VCaP (cell line): ENCODE data around the gene CZIB.
"Not testable (repeated sequence)": the region's sequence is repeated elsewhere in the genome, so short reads cannot be mapped to it uniquely, and the experiment has no call there.

Experiments used
- H3K27ac ChIP-seq: fragments of 450-650 bp; 2 replicates; pipeline ENCODE4 v1.5.1; 2017
- TF ChIP-seq, protein P1 (sequence below): fragments of 450-650 bp; conservative IDR thresholded peaks from 2 replicates; pipeline ENCODE4 v1.5.1; 2017; ENCODE audit warnings: mild to moderate bottlenecking, moderate library complexity

The CZIB gene

GRCh38 chr1:53186533-53186932 is 33.9 kb downstream of the CZIB start:
- H3K27ac ChIP-seq = no peak overlapping the region
- TF ChIP-seq, protein P1, sequence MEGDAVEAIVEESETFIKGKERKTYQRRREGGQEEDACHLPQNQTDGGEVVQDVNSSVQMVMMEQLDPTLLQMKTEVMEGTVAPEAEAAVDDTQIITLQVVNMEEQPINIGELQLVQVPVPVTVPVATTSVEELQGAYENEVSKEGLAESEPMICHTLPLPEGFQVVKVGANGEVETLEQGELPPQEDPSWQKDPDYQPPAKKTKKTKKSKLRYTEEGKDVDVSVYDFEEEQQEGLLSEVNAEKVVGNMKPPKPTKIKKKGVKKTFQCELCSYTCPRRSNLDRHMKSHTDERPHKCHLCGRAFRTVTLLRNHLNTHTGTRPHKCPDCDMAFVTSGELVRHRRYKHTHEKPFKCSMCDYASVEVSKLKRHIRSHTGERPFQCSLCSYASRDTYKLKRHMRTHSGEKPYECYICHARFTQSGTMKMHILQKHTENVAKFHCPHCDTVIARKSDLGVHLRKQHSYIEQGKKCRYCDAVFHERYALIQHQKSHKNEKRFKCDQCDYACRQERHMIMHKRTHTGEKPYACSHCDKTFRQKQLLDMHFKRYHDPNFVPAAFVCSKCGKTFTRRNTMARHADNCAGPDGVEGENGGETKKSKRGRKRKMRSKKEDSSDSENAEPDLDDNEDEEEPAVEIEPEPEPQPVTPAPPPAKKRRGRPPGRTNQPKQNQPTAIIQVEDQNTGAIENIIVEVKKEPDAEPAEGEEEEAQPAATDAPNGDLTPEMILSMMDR = no peak

- TF ChIP-seq, protein P1 = peak; percentile 11
- not testable (repeated sequence) for H3K27ac ChIP-seq
Measured at GRCh38 chr1:53185955-53186297, 34.5 kb downstream of the CZIB start.

GRCh38 chr1:53183095-53183990 is 37.1 kb downstream of the CZIB start:
- H3K27ac ChIP-seq = no peak overlapping the region
- TF ChIP-seq, protein P1 = no peak

DNA sequence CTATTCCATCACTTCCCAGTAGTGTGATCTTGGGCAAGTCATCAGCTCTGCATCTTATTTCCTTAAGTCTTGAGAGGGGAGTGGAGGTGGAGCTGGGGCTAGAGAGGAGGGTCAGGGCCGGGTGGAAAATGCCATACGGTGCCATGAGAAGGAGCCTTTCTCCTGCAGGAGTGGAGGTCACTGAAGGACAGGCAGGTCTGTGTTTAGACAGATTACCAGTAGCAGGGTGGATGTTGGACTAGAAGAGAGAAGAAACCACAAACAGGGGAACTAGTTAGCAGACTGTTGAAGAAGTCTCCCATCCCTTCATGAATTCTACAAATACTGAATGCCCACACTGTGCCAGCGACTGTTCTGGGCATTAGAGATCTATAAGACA is 37.7 kb downstream of the CZIB start:
- TF ChIP-seq, protein P1 = no peak
- no peak overlapping the region for H3K27ac ChIP-seq

GRCh38 chr1:53182111-53182593 is 38.3 kb downstream of the CZIB start:
- H3K27ac ChIP-seq = no peak overlapping the region
- TF ChIP-seq, protein P1 = peak; percentile 88

DNA sequence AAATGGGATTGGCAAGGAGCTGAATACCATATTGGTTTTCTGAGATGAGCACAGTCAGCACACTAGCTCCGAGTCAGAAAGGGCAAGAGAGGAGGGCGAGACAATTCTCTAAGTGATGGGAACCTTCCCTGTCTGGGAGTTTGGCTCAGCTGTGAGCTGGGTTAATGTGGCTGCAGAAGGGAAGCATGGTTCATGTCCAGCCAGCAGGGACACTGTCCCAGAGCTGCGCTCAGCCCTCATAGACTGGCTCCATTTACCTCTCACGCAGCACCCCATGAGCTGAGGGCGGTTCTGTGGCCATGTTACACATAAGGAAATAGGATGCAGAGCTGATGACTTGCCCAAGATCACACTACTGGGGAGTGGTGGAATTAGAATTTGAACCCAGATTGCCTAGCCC is 39.5 kb downstream of the CZIB start:
- TF ChIP-seq, protein P1 = no peak
- no peak overlapping the region for H3K27ac ChIP-seq

DNA sequence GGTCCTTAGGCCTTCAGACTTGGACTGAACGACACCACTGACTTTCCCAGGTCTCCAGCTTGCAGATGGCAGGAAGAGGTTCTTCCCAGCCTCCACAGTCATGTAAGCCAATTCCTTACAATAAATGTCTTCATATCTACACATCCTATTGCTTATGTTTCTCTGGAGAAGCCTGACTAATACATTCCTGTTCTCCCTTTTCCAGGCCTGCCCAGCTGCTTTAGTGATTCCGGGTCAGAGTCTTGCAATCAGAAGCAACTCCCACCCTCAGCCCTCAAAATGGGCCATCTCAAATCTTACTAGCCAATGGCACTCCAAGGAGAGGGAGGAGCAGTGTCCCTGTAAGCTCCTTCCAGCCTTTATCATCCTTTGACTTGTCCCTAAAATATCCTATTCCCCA is 40.2 kb downstream of the CZIB start:
- TF ChIP-seq, protein P1 = no peak
- H3K27ac ChIP-seq = no peak overlapping the region
